Ishikawa (cell line): ENCODE measurements around the gene WDFY2.

ENCODE experiments used
- CEBPB ChIP-seq: IDR thresholded peaks from 2 replicates; pipeline ENCODE4 v1.6.1; 2012
- ZBTB7A ChIP-seq: IDR thresholded peaks from 2 replicates; pipeline ENCODE4 v1.6.1; 2012; ENCODE audit warnings: low read depth
- TF ChIP-seq, protein P1 (sequence below): IDR thresholded peaks from 2 replicates; pipeline ENCODE4 v1.6.1; 2012

GRCh38 chr13:51816604-51817249 lies 232.5 kb downstream of the WDFY2 start:
- TF ChIP-seq, protein P1, sequence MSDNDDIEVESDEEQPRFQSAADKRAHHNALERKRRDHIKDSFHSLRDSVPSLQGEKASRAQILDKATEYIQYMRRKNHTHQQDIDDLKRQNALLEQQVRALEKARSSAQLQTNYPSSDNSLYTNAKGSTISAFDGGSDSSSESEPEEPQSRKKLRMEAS = no peak
- TF ChIP-seq ZBTB7A = no peak
- TF ChIP-seq CEBPB = no peak
